NCI-H1694 (cell line): ENCODE data around the gene SLC2A3.
A peak's percentile ranks its signal among the peaks of the same experiment; 100 is the strongest.
"Not testable (repeated sequence)": the region's sequence is repeated elsewhere in the genome, so short reads cannot be mapped to it uniquely, and the experiment has no call there.

Source experiments
- DNase-seq: peaks from one replicate; lab custom pipeline; 2025; lab: John Stamatoyannopoulos, UW

The SLC2A3 gene

DNA sequence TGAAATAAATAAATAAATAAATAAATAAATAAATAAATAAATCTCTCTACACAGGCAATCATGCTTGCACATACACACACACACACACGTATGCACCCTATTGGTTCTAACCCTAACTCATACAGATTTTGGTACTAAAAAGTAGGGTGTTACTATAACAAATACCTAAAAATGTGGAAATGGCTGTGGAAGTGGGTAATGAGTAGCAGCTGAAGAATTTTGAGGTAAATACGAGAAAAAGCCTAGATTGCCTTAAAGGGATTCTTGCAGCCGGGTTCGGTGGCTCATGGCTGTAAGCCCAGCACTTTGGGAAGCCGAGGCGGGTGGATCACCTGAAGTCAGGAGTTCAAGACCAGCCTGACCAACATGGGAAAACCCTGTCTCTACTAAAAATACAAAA is 15.7 kb upstream of the SLC2A3 start:
- no peak for DNase-seq

- not testable (repeated sequence) for DNase-seq
Observed at GRCh38 chr12:7950230-7950943, 14.4 kb upstream of the SLC2A3 start.

- no peak for DNase-seq
Observed at GRCh38 chr12:7948589-7949260, 12.7 kb upstream of the SLC2A3 start.

- DNase-seq, result no peak
Observed at GRCh38 chr12:7947011-7947410, 11.0 kb upstream of the SLC2A3 start.

GRCh38 chr12:7944760-7945159 is 8.8 kb upstream of the SLC2A3 start:
- not testable (repeated sequence) for DNase-seq

DNA sequence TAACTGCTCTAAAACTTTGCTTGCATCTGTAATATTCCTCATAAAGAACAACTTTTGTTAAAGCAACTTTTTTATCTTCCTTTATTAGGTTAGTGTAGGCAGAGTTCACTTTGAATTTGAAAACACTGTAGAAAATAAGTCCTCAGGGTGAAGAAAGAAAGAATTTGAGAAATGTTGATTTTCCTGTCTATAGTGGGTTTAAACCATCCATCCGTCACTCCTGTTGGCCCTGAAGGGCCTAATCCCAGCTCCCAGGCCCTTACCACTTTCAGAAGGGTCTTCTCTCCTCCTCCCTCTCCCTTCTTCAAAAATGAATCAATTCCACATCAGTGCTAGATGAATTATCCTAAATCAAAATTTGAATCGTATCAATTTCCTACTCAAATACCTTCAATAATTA is 4.9 kb upstream of the SLC2A3 start:
- no peak for DNase-seq

DNA sequence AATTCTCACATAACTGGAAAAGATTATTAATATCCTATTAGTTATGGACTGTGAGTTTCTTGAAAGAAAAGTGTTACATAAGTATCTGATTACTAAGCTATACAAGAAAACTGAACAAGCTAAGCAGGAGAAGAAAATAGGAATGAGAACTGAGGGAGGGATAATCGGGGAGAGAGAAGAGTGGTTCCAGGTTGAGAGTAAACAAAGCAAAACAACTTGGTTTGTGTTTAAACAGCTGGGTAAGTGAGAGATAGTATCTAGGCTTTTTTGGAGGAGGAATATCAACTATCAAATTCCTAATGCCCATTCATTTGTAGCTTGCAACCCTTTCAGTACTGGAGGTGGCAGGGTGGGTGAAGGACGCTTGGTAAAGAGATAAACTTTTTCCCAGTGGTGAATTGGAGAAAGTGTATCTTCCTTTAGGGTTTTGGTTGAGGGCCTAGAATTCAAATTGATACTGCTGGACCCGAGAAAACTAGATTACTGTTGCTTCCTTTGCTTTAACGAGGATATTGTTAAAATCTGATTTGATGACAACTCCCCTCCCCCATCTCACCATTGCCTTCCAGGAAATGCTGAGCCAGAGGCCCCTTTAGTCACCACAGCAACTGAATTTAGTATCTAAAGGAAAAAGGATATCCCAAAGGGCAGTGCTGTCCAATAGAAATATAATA is 2.0 kb upstream of the SLC2A3 start:
- DNase-seq, result no peak

GRCh38 chr12:7934889-7935492 is 996 bp downstream of the SLC2A3 start:
- DNase-seq, result no peak

- no peak for DNase-seq
Observed at GRCh38 chr12:7934091-7934888, 1.7 kb downstream of the SLC2A3 start.

DNA sequence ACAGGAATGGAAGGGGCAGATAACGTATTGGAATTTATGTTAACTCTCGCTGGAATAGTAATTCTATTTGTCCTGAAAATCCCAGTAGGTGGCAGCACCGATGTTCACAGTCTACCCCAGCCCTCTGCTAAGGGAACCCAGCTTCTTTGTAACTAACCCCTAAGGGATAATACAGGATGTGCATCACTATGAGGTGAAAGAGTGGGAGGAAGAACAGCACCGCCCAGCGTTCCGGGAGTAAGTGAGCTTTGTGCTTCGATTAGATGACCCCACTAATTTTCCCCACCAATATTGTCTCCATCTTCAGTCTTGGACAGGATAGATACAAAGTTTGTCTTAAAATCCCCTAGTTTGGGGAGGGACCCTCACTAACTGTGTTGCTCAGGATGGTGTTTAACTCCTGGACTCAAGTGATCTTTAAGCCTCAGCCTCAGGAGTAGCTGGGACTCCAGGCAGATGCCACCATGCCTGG is 2.7 kb downstream of the SLC2A3 start:
- peak; percentile 21 for DNase-seq

DNA sequence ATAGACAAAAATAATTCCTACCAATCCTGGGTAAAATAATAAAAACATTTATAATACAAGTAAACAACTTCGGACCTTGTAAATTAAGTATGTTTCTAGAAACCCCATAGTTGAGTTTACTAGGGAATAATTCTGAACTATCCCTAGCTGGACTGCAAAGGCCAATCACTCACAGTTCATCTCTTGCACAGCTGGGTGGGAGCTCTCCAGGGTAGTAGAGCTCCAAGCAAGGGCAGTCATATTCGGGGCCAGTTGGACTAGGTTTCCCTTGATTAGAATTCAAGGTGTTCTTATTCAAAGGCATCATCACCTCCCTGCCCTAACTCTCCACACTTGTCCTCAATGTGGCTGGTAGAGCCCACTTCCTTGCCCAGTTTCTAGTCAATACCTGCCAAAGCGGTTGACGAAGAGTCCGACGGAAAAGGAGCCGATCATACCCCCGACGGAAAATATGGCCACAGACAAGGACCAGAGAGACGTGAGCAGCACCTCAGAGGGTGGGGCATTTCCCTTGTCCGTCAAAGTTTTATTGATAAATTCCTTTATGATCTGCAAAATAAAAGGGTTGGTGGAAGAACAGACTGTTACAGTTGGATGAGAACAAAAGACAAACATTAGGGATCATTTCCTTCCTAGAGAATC is 3.3 kb downstream of the SLC2A3 start:
- DNase-seq, result not testable (repeated sequence)

DNA sequence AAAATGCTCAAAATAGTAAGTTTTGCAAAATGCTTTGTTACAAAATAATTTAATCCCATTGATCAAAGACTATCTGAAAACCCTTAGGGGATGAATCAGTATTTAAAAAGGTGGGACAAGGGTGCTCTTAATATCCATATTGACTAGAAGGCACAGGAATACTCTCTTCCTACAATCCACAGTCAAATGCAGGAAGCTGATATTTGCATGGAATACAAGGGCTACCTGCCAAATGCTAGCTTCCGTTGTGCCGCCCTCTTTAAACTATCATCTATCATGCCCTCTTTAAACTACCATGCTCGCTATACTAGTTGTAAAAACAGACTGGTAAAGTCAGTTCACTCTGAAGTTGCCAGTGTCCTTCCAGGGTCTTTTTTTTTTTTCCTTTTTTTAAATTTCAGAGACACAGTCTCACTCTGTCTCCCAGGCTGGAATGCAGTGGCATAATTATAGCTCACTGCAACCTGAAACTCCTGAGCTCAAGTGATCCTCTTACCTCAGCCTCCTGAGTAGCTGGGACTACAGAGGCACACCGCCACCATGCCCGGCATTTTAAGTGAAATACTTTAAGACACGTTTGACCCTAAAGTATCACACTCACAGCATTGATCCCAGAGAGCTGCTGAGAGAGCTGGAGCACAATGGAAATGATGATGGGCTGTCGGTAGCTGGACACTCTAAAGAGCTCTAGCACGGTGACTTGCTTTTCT is 6.7 kb downstream of the SLC2A3 start:
- no peak for DNase-seq

GRCh38 chr12:7927470-7927869 is 8.5 kb downstream of the SLC2A3 start:
- DNase-seq, result no peak

GRCh38 chr12:7926068-7926666 is 9.8 kb downstream of the SLC2A3 start:
- not testable (repeated sequence) for DNase-seq

DNA sequence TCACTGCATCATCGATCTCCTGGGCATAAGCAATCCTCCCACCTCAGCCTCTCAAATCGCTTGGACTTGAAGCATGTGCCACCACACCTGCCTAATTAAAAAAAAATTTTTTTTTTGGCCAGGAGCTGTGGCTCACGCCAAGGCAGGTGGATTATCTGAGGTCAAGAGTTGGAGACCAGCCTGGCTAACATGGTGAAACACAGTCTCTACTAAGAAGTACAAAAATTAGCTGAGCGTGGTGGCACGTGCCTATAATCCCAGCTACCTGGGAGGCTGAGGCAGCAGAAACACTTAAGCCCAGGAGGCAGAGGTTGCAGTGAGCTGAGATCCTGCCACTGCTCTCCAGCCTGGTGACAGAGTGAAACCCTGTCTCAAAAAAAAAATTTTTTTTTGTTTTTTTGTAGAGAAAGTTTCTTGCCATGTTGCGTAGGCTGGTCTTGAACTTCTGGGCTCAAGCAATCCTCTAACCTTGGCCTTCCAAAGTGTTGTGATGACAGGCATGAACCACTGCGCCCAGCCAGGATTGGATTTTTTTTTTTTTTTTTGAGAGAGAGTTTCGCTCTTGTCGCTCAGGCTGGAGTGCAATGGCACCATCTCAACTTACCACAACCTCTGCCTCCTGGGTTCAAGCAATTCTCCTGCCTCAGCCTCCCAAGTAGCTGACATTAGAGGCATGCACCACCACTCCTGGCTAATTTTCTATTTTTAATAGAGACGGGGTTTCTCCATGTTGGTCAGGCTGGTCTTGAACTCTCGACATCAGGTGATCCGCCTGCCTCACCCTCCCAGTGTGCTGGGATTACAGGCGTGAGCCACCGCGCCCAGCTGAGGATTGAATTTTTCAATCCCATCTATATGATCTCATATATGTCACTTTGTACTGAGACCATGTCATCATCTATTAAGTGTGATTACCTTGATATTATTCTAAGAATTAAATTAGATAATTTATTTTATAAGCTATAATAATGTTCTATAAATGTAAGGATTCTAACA is 12.4 kb downstream of the SLC2A3 start:
- no peak for DNase-seq

DNA sequence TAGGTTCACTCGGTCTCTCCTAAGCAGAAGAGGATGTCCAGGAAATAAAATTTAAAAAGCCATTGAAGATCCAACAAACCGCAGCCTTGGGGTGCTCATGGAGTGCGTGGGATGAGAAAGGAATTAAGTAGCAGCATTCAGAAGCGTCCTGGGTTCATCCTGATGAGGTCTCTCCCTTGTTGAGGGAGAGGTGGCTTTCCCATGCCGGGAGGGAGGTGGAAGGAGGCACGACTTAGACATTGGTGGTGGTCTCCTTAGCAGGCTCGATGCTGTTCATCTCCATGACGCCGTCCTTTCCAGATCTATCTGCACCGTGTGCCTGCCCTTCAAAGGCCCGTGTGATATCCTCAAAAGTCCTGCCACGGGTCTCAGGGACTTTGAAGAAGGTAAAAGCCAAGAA is 14.8 kb downstream of the SLC2A3 start:
- DNase-seq, result not testable (repeated sequence)

DNA sequence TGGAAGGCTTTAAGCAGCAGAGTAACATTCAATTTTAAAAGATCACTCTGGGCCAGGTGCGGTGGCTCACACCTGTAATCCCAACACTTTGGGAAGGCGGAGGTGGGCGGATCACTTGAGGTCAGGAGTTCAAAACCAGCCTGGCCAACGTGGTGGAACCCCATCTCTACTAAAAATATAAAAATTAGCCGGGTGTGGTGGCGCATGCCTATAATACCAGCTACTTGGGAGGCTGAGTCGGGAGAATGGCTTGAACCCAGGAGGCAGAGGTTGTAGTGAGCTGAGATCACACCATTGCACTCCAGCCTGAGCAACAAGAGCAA is 17.8 kb downstream of the SLC2A3 start:
- DNase-seq, result not testable (repeated sequence)

GRCh38 chr12:7917392-7918267 is 18.4 kb downstream of the SLC2A3 start:
- DNase-seq, result no peak
